ENCODE data around the gene NMRK1.

NMRK1 gene

GRCh38 chr9:75088646-75089372, 854 bp upstream of the NMRK1 start:
- H3K4me3 ChIP-seq (ENCODE audit: low read length) = peak overlapping the region; percentile 89
- TF ChIP-seq CTCF (conservative IDR thresholded peaks at IDR 0.05; ENCODE audit: low read length) = peak; percentile 73
- DNase-seq (ENCODE audit: low read depth) = peak; percentile 71

GRCh38 chr9:75087289-75087823, 599 bp downstream of the NMRK1 start:
- peak overlapping the region; percentile 95 for H3K4me3 ChIP-seq (ENCODE audit: low read length)
- TF ChIP-seq CTCF (conservative IDR thresholded peaks at IDR 0.05; ENCODE audit: low read length) = peak; percentile 24
- DNase-seq (ENCODE audit: low read depth) = peak; percentile 62

- DNase-seq (ENCODE audit: low read depth) = no peak
- peak overlapping the region; percentile 95 for H3K4me3 ChIP-seq (ENCODE audit: low read length)
- no peak for TF ChIP-seq CTCF (conservative IDR thresholded peaks at IDR 0.05; ENCODE audit: low read length)
Observed at GRCh38 chr9:75086541-75087288, 1.2 kb downstream of the NMRK1 start.

GRCh38 chr9:75085640-75086039, 2.3 kb downstream of the NMRK1 start:
- no peak overlapping the region for H3K4me3 ChIP-seq (ENCODE audit: low read length)
- DNase-seq (ENCODE audit: low read depth) = no peak
- no peak for TF ChIP-seq CTCF (conservative IDR thresholded peaks at IDR 0.05; ENCODE audit: low read length)

- TF ChIP-seq CTCF (conservative IDR thresholded peaks at IDR 0.05; ENCODE audit: low read length) = no peak
- no peak overlapping the region for H3K4me3 ChIP-seq (ENCODE audit: low read length)
- DNase-seq (ENCODE audit: low read depth) = no peak
Observed at GRCh38 chr9:75084081-75084672, 3.8 kb downstream of the NMRK1 start.

GRCh38 chr9:75083188-75083970, 4.6 kb downstream of the NMRK1 start:
- TF ChIP-seq CTCF (conservative IDR thresholded peaks at IDR 0.05; ENCODE audit: low read length) = no peak
- no peak overlapping the region for H3K4me3 ChIP-seq (ENCODE audit: low read length)
- no peak for DNase-seq (ENCODE audit: low read depth)

All from AG10803 (cell line).